Smooth muscle cell (in vitro differentiated cells): ENCODE data around the gene MED27. TPM values are rescaled to one million over a fixed set of nuclear protein-coding genes. Genes with fewer than 3 reads are reported as not detected.

Experiments used
- DNase-seq: peaks from one replicate; lab custom pipeline; 2025; ENCODE audit not compliant: unreplicated experiment; lab: John Stamatoyannopoulos, UW
- H2AFZ ChIP-seq: fragments of 200-600 bp; sonication (generic); 2 replicates; pipeline ENCODE4 v1.6.0; 2016; ENCODE audit warnings: antibody characterized with exemption, low read depth, mild to moderate bottlenecking
- H3F3A ChIP-seq: fragments of 200-600 bp; sonication (generic); 2 replicates; pipeline ENCODE4 v1.6.0; 2017; ENCODE audit warnings: antibody characterized with exemption, low read depth
- H3K27ac ChIP-seq: fragments of 200-600 bp; sonication (generic); 2 replicates; pipeline ENCODE4 v1.5.1; 2016; ENCODE audit warnings: low read depth, mild to moderate bottlenecking
- H3K27me3 ChIP-seq: fragments of 200-600 bp; sonication (generic); 2 replicates; pipeline ENCODE4 v1.6.1; 2016; ENCODE audit warnings: low read depth, mild to moderate bottlenecking
- H3K36me3 ChIP-seq: fragments of 200-600 bp; sonication (generic); 2 replicates; pipeline ENCODE4 v1.5.1; 2016; ENCODE audit warnings: low read depth
- H3K4me1 ChIP-seq: fragments of 200-600 bp; sonication (generic); 2 replicates; pipeline ENCODE4 v1.5.1; 2016; ENCODE audit warnings: low read depth
- H3K4me2 ChIP-seq: fragments of 200-600 bp; sonication (generic); 2 replicates; pipeline ENCODE4 v1.6.0; 2016; ENCODE audit warnings: mild to moderate bottlenecking
- H3K4me3 ChIP-seq: fragments of 200-600 bp; sonication (generic); 2 replicates; pipeline ENCODE4 v1.5.1; 2016; ENCODE audit warnings: mild to moderate bottlenecking
- H3K79me2 ChIP-seq: fragments of 200-600 bp; sonication (generic); 2 replicates; pipeline ENCODE4 v1.6.0; 2016; ENCODE audit warnings: low read depth, mild to moderate bottlenecking
- H3K9ac ChIP-seq: fragments of 200-600 bp; sonication (generic); 2 replicates; pipeline ENCODE4 v1.6.0; 2016; ENCODE audit warnings: low read depth
- H3K9me3 ChIP-seq: fragments of 200-600 bp; sonication (generic); replicated peaks from 2 replicates; pipeline ENCODE4 v1.5.1; 2016; ENCODE audit warnings: low read depth
- H4K20me1 ChIP-seq: fragments of 200-600 bp; sonication (generic); 2 replicates; pipeline ENCODE4 v1.6.0; 2016; ENCODE audit warnings: low read depth
- CTCF ChIP-seq: fragments of 200-600 bp; sonication (generic); IDR thresholded peaks from 2 replicates; pipeline ENCODE4 v1.5.1; 2017; ENCODE audit warnings: borderline replicate concordance, mild to moderate bottlenecking, antibody characterized with exemption; ENCODE audit not compliant: insufficient read depth, poor library complexity, severe bottlenecking
- WGBS: methylation state at CpG from one replicate; pipeline ENCODE4 v1.1.7; 2016; ENCODE audit warnings: low lambda C conversion rate; 5-methylcytosine and 5-hydroxymethylcytosine counted together
- polyA plus RNA-seq: library from polyadenylated mRNA; unstranded; fragments of >200 nt; fragmentation: Nextera tagmentation; extraction: Ambion mirVana; gene quantifications from 2 replicates; pipeline ENCODE4 v1.2.1, GENCODE V29; 2016
- total RNA-seq: library from RNA; depleted of rRNA; stranded (reverse); fragments of >200 nt; gene quantifications from 2 replicates; pipeline ENCODE4 v1.2.3, GENCODE V29; 2014

MED27 gene
- total and polyA plus RNA-seq, 2 experiments from 2014 or later: 24.0 to 50.0 TPM

- no peaks in the 10 kb centered on the region for H3K27me3 ChIP-seq
- no peak overlapping the region for H3K27ac ChIP-seq
- H3K4me3 ChIP-seq: no peak overlapping the region
- H3K36me3 ChIP-seq: no peaks in the 10 kb centered on the region
- H3K79me2 ChIP-seq: no peaks in the 10 kb centered on the region
- H2AFZ ChIP-seq: no peak overlapping the region
- WGBS: 86% methylated on average over 30 of the region's 30 CpGs
- no peak for DNase-seq
- H3K4me1 ChIP-seq: no peaks in the 10 kb centered on the region
- H3K4me2 ChIP-seq: no peak overlapping the region
- no peaks in the 10 kb centered on the region for H3F3A ChIP-seq
- no peaks in the 10 kb centered on the region for H3K9me3 ChIP-seq
- H4K20me1 ChIP-seq: no peaks in the 10 kb centered on the region
- no peak overlapping the region for H3K9ac ChIP-seq
- TF ChIP-seq CTCF: no peak
Measured at GRCh38 chr9:131835151-131835910, 244.3 kb downstream of the MED27 start.

- H3F3A ChIP-seq: no peaks in the 10 kb centered on the region
- whole genome bisulfite sequencing: 90% methylated on average over 15 of the region's 15 CpGs
- H3K4me3 ChIP-seq: no peak overlapping the region
- H3K4me1 ChIP-seq: no peaks in the 10 kb centered on the region
- no peaks in the 10 kb centered on the region for H4K20me1 ChIP-seq
- H3K9ac ChIP-seq: no peak overlapping the region
- no peak overlapping the region for H2AFZ ChIP-seq
- no peaks in the 10 kb centered on the region for H3K36me3 ChIP-seq
- no peak for TF ChIP-seq CTCF
- no peaks in the 10 kb centered on the region for H3K9me3 ChIP-seq
- H3K27ac ChIP-seq: no peak overlapping the region
- H3K4me2 ChIP-seq: no peak overlapping the region
- no peaks in the 10 kb centered on the region for H3K27me3 ChIP-seq
- H3K79me2 ChIP-seq: no peaks in the 10 kb centered on the region
- no peak for DNase-seq
Measured at GRCh38 chr9:131834721-131835120, 244.9 kb downstream of the MED27 start.

- no peaks in the 10 kb centered on the region for H3K79me2 ChIP-seq
- no peaks in the 10 kb centered on the region for H3K36me3 ChIP-seq
- no peak overlapping the region for H3K4me2 ChIP-seq
- H3K27ac ChIP-seq: no peak overlapping the region
- no peak overlapping the region for H2AFZ ChIP-seq
- H3K9me3 ChIP-seq: no peaks in the 10 kb centered on the region
- H3F3A ChIP-seq: no peaks in the 10 kb centered on the region
- H3K27me3 ChIP-seq: no peaks in the 10 kb centered on the region
- H3K4me3 ChIP-seq: no peak overlapping the region
- no peak for TF ChIP-seq CTCF
- H3K4me1 ChIP-seq: no peaks in the 10 kb centered on the region
- WGBS: 91% methylated on average over 2 of the region's 2 CpGs
- no peak overlapping the region for H3K9ac ChIP-seq
- no peak for DNase-seq
- no peaks in the 10 kb centered on the region for H4K20me1 ChIP-seq
Measured at GRCh38 chr9:131833906-131834305, 245.8 kb downstream of the MED27 start.

- no peak for DNase-seq
- Histone ChIP-seq H2AFZ (no peak overlapping the region), H3K27ac (no peak overlapping the region), H3K4me1 (no peaks in the 10 kb centered on the region), H3F3A (no peaks in the 10 kb centered on the region), H4K20me1 (no peaks in the 10 kb centered on the region), H3K36me3 (no peaks in the 10 kb centered on the region), H3K9me3 (no peaks in the 10 kb centered on the region), H3K27me3 (no peaks in the 10 kb centered on the region), H3K79me2 (no peaks in the 10 kb centered on the region), H3K4me2 (no peak overlapping the region), H3K4me3 (no peak overlapping the region), H3K9ac (no peak overlapping the region)
- 97% methylated on average over 4 of the region's 4 CpGs for WGBS
- no peak for TF ChIP-seq CTCF
Measured at GRCh38 chr9:131833083-131833482, 246.6 kb downstream of the MED27 start.
